NCI-H2171 (cell line): ENCODE data around the gene MCUB.
"Not testable (repeated sequence)": the region's sequence is repeated elsewhere in the genome, so short reads cannot be mapped to it uniquely, and the experiment has no call there.

ENCODE experiments used
- DNase-seq: peaks from one replicate; lab custom pipeline; 2025; lab: John Stamatoyannopoulos, UW

MCUB gene

DNA sequence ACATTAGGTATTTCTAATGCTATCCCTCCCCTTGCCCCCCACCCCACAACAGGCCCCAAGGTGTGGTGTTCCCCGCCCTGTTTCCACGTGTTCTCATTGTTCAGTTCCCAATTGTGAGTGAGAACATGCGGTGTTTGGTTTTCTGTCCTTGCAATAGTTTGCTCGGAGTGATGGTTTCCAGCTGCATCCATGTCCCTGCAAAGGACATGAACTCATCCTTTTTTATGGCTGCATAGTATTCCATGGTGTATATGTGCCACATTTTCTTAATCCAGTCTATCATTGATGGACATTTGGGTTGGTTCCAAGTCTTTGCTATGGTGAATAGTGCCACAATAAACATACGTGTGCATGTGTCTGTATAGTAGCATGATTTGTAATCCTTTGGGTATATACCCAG is 20.0 kb downstream of the MCUB start:
- DNase-seq: not testable (repeated sequence)

DNA sequence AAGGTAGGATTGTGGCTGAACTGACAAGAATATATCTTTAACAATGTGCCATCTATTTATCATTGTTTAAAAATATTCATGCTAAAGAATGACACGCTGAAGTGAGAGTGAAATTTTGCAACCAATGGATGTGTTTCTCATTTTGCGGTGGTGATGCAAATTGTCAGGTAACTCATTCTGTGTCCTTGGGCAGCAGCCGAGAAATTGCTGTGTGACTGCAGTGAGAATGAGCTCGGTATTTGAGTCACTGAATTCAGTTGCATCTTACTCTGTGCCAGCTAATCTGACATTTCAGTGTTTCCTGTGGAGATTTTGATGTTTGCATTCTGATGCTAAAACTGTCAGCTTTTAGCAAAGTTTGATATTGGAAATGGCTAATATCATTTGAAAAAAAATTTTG is 28.1 kb downstream of the MCUB start:
- DNase-seq: no peak

DNA sequence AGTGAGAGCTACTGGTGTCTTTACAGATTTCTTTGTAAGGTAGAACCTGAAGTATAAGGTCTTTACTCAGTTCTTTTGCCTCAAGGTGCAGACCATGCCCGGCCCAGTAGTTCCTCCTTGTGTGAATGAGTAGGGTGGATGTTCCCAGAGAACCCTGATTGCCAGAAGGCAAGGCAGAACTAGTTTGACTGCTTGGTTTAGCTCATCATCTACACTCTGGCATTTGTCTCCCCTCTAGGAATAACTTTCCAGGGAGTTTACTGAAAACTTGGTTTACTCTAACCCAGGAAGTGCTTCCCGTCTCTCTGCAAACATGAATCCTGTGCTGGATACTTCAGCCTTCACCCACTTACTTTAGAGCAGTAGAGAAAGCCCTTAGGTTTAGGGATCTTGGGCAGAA is 29.1 kb downstream of the MCUB start:
- DNase-seq: no peak

DNA sequence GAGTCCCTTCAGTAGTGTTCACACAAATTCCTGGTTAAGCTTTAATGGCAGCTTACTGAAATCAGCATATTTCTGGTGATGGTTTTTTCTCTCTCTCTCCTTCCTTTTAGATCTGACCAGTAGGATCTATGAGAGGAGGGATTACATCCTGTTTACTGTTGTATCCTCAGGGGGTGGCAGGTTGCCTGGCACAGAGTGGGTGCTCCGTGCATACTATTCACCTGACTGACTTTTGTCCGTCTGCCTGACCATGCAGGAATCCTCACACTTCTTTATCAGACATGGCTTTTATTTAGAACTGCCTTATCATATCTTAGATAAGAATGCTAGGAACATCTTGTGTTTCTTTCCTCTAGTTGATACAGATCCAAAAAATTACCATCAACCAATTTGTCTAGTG is 29.6 kb downstream of the MCUB start:
- DNase-seq: no peak

DNA sequence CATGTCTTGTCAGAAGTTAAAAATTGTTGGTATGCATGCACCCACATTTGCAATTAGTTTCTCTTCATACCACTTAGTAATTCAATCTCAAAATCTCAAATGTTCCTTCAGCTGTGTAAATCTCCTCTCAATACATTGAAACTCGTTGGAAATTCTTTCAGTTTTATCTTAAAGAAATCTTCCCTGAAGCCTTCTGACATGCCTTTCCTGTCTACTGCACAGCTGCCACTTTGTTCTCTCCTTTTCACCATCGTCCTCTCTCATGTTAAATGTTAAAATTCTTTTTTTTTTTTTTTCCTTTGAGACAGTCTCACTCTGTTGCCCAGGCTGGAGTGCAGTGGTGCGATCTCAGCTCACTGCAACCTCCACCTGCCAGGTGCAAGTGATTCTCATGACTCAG is 30.9 kb downstream of the MCUB start:
- no peak for DNase-seq

DNA sequence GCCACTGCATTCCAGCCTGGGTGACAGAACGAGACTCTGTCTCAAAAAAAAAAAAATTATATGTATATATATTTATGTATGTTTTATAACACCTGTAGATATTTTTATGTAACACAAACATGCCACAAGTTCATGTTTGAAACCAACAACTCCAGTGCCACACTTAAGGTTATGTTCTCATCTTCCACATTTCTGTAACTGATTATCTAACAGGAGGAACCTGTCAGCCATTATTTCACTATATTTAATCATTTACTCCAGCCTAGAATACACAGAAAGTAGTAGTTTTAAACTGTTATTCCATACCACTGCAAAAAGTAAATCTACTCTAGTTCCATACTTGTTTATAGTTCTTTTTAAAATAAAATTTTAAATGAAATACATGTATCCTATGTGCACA is 32.3 kb downstream of the MCUB start:
- no peak for DNase-seq

DNA sequence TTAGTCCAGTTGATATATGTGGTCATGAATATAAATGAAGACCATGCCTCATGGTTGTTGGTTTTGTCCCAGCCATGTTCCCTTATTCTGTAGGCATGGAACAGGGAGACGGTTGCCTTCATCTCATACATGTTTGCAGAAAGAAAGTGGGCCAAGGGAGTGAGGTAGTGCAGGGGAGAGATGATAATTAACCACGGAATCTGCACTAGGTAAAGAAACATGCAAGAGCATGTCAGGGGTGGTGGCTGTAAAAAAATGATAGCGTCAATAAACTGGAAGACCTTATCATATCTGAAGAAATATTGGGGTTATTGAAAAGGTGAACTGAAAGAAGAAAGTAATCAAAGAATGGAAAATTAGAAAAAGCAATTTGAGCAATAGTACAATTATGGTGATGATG is 35.1 kb downstream of the MCUB start:
- not testable (repeated sequence) for DNase-seq

DNA sequence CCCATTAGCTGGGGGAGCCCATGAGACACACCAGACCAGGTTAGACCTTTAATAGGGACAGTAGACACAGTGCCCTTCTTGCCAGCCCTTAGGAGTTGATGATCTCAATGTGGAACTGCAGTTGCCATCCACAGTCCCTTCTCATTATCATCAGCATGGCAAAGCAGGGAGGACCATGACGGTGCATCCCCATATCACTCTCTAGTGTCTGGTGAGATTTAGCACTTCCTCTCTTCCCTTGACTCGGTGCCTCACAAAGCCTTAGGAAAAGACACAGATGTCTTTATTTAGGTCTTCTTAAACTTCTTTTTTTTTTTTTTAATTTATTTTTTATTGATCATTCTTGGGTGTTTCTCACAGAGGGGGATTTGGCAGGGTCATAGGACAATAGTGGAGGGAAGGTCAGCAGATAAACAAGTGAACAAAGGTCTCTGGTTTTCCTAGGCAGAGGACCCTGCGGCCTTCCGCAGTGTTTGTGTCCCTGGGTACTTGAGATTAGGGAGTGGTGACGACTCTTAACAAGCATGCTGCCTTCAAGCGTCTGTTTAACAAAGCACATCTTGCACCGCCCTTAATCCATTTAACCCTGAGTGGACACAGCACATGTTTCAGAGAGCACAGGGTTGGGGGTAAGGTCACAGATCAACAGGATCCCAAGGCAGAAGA is 36.5 kb downstream of the MCUB start:
- not testable (repeated sequence) for DNase-seq

DNA sequence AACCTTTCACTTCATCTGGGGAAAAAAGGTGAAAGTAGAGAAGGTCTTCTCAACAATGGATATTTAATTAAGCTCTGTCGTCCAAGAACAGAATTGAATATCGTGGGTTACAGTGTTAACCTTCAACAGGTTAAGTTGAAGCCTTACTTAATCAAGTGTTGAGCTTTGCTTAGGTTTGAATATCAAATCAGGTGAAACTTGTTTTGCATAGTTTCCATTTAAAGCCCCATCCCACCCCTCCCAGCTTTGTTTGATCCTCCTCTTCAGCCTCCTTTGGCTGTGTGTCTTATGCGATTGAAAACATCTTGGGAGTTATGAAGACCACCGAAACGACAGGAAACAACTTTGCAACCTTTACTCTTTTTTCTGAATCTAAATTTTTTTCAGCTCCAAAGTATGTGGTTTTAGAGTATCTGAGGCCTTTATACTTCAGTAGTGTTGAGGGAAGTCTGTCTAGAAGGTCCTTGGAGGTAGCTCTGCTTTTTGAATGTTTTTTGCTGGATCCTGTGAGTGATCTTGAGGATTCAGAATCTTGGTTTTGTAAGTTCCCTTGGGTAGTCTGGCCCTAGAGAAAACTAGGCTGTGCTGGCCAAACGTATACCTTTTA is 39.1 kb downstream of the MCUB start:
- no peak for DNase-seq

DNA sequence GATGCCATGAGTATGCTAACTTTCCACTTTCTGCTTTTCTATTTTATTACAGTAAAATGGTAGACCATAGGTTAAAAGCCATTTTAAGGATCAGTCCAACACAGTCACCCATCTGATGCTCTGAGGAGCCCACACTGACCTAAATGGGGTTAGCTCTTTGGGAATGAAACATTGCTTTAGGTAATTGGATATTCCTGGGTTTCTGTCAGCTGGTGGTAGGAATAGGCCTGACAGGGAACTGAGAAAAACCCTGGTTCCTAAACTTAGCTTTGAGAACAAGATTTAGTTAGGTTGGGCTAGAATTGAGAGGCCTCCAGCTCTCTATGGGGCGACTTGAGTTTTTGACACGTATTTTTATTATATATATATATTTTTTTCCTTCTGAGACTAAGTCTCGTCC is 40.4 kb downstream of the MCUB start:
- no peak for DNase-seq

DNA sequence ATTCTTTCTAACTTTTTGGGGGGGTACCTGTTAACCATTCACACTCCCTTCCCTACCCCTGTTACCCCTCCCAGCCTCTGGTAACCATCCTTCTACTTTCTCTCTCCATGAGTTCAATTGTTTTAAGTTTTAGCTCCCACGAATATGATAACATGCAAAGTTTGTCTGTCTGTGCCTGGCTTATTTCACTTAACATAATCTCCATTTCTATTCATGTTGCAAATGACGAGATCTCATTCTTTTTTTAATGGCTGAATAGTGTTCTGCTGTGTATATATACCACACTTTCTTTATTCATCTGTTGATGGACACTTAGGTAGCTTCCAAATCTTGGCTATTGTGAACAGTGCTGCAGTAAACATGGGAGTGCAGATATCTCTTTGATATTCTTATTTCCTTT is 41.3 kb downstream of the MCUB start:
- no peak for DNase-seq

DNA sequence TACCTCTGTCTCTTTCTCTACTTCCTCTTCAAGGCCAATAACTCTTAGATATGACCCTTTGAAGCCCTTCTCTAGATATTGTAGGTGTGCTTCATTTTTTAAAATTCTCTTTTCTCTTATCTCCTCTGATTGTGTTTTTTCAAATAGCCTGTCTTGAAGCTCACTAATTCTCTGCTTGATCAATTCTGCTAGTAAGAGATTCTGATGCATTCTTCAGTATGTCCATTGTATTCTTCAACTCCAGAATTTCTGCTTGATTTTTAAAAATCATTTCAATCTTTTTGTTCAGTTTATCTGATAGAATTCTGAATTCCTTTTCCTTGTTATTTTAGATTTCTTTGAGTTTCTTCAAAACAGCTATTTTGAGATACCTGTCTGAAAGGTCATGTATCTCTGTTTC is 47.9 kb downstream of the MCUB start:
- DNase-seq: no peak

DNA sequence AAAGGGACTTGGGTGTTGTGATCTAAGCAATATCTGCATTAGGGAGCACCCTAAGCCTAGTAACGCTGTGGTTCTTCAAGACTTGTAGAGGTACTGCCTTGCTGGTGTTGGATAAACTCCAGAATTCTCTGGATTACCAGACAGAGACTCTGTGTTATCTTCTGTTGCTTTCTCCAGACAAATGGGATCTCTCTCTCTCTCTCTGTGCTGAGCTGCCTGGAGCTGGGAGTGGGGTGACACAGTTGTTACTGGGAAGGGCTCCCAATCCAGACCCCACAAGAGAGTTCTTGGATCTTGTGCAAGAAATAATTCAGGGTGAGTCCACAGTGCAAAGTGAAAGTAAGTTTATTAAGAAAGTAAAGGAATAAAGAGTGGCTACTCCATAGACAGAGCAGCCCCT is 48.8 kb downstream of the MCUB start:
- no peak for DNase-seq

DNA sequence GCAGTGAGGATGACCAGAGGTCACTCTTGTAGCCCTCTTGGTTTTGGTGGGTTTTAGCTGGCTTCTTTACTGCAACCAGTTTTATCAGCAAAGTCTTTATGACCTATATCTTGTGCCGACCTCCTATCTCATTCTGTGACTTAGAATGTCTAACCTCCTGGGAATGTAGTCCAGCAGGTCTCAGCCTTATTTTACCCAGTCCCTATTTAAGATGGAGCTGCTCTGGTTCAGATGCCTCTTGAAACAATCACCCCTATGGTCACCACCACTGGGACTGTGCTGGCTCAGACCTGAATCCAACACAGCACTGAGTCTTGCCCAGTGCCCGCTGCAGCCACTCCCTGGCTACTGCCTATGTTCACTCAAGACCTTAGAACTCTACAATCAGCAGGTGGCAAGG is 49.4 kb downstream of the MCUB start:
- DNase-seq: no peak

DNA sequence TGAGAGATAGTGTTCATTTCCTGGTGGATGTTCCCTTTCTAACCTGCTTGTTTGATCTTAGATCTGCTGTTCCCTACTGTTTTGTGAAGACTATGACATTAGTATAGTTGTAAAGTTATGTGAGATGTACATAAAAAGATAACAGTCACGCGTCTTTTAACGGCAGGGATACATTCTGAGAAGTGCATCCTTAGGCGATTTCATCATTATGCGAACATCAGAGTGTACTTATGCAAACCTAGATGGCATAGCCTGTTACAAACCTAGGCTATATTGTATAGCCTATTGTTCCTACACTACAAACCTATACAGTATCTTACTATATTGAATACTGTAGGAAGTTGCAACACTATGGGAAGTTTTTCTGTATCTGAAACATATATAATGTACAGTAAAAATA is 50.4 kb downstream of the MCUB start:
- DNase-seq: no peak

DNA sequence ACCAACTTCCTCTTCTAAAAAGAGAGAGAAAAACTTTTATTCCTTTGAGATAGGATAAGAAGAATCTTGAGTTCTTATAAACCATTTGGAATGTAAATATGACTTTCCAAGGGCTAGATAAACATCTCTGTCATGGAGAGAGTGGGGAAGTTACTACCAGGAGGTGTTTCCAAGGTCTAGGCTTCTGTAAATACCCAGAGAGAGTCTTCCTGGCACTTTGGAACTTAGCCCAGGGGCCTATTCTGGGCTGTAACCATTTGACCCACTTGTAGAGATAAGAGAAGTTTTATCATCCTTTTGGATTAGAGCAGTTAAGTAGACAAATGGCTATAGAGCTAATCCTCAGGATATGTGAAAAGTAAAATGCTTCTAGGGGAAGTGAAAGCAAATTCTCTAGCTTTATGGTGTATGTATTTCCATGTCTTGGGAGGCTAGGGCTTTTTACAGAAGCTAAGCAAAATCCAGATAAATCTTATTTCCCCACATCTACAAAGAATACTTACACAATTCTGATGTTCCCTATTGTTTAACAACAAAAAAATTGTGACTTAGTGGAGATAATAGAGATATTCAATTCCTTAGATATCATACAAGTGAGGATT is 51.1 kb downstream of the MCUB start:
- no peak for DNase-seq

DNA sequence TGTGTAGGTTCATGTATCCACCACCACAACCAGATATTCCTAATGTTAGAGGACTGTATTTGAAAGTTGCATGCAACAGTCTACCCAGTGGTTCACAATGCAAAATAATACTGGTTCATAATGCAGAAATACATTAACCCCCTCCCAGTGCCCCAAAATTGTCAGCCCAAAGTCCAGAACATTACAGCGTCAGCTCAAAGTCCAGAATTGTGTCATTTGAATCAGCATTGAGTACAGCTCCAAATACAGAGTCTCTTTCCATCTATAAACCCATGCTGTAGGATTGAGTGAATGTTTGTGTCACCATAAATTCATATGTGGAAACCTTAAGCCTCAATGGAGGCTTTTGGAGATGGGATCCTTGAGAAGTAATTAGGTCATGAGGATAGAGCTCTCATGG is 54.0 kb downstream of the MCUB start:
- DNase-seq: no peak

DNA sequence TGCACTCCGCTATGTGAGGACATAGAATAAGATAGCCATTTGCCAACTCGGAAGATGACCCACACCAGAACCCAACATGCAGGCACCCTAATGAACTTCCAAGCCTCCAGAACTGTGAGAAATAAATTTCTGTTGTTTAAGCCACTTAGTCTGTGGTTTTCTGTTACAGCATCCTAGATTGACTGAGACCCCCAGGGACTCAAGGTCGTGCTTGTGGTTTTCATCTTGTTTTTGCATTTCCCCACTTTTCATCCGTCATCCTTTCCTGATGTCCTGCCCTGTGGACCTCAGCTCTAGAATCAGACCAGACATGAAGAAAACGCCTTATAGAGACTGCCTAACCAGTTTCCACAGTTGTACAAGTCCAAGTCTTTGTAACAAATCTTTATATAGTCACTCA is 54.4 kb downstream of the MCUB start:
- DNase-seq: no peak

DNA sequence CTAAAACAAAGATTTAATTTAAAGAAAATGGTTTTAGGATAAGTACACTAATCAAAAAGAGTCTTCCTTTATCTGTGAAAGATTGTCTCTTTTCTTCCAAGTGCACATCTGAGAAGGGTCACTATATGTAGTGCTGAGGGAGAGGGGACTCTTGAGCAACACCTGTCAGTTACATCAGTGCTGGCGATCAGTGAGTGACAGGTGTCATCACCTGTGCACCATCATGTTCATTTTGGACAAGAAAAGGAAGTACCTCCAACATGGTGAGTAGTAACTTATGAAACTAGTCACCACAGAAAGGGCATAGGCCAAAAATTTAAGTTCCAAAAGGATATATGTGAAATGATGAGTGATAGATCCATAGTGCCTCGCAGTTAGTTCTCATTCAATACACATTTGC is 55.7 kb downstream of the MCUB start:
- no peak for DNase-seq

DNA sequence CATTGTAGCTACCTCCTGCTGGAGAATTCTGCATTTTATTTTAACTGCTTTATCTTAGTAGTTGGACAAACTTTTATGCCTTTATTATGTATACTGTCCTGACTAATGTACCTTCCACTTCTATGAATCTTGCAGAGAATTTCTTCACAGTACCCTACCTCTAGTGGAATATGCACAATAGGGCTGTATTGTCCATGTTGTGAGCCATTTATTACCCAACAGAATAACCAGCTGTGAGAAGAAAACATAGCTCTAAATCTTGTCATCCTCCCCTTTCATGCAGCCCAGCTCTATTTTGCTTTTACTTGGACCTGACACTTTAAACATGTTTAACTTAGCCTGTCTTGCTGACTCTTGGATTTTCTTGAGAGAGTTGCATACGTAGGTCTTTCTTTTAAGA is 56.2 kb downstream of the MCUB start:
- no peak for DNase-seq

DNA sequence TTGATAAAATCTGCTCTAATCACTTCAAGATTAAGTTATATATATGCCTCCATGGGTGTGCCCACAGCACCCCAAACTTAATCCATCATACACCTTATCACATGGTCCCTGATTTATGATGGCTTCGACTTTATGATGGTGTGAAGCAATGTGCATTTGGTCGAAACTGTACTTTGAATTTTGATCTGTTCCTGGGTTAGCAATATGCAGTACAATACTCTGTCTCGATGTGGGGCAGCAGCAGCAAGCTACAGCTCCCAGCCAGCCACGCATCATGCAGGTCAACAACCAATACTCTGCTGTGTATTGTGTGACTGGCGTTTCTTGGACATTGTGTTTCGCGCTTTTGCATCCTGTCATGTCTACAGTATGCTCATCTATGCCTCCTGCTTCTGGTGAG is 62.6 kb downstream of the MCUB start:
- DNase-seq: no peak

DNA sequence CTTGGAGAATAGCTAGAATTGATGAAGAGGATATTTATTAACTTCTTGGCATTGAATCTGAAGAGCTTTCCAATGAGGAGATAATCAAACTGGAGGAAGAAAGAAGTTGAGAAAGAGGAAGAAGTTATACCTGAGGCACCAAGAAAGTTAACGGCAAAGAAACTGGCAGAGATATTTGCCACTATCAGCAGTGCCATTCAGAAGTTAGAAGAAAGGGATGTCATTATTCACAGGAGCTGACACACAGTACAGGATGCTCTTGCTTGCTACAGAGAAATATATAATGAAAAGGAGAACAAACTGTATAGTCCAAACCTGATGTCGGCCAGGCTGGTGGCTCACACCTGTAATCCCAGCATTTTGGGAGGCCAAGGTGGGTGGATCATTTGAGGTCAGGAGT is 64.5 kb downstream of the MCUB start:
- DNase-seq: no peak

DNA sequence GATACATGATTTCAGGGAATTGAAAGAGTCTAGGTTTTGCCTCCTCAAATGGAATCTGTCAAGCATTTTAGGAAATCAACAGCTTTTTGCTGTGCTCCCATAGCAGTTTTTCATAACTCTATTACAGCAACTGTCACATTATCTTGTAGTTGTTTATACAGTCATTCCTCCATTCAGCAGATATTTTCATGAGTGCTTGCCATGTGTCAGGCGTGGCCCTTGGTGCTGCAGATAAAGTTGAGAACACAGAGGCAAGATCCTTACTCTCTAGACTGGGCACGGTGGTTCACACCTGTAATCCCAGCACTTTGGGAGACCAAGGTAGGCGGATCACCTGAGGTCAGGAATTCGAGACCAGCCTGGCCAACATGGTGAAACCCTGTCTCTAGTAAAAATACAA is 67.3 kb downstream of the MCUB start:
- DNase-seq: no peak

DNA sequence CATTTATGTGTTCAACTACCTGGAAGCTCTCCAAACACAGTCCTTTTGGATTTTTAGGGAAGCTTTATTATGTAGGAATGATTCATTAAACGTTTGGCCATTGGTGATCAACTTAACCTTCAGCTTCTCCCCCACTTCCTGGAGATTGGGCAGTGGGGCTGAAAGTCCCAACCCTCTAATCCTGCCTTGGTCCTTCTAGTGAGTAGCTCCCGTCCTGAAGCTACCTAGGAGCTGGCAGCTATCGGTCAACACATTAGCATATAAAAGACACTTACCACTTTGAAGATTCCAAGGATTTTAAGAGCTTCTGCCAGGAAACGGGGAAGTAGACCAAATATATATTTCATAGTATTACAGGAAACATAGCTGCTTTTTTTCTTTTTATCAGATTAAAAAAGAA is 69.7 kb downstream of the MCUB start:
- DNase-seq: no peak
